ENCODE data around the gene NTN3.

DNA sequence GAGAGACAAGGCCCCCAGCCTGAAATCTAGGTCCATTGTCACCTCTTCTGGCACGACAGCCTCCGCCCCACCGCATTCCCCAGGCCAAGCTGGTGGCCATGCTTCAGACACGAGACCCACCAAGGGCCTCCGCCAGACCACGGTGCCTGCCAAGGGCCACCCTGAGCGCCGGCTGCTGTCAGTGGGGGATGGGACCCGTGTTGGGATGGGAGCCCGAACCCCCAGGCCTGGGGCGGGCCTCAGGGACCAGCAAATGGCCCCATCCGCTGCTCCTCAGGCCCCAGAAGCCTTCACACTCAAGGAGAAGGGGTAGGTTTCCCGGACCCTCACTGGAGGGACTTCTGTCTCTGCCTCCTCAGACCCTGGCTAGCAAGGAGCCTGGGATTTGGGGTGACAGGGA lies 10.2 kb upstream of the NTN3 start:
- no peak for TF ChIP-seq EP300 (IDR thresholded peaks at IDR 0.05; ENCODE audit: borderline replicate concordance)
- TF ChIP-seq, protein P1, sequence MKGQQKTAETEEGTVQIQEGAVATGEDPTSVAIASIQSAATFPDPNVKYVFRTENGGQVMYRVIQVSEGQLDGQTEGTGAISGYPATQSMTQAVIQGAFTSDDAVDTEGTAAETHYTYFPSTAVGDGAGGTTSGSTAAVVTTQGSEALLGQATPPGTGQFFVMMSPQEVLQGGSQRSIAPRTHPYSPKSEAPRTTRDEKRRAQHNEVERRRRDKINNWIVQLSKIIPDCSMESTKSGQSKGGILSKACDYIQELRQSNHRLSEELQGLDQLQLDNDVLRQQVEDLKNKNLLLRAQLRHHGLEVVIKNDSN (IDR thresholded peaks at IDR 0.05) = no peak
- TF ChIP-seq ZBTB7A (IDR thresholded peaks at IDR 0.05; ENCODE audit: low read depth) = no peak
- no peak for TF ChIP-seq CREB1 (IDR thresholded peaks at IDR 0.05; ENCODE audit: low read depth)
